B cell (primary cell): Measurements from ENCODE around the gene SPOCK3. TPM values are rescaled to one million over a fixed set of nuclear protein-coding genes. Genes with fewer than 3 reads are reported as not detected.

Source experiments
- ATAC-seq: fragments of 200-7000 bp; cut with Tn5 transposase; one replicate; pipeline ENCODE4 v1.10.0; 2021; ENCODE audit warnings: low read depth, mild to moderate bottlenecking, moderate number of reproducible peaks, moderate library complexity
- CTCF ChIA-PET: fragments of 350-600 bp; sonication (Branson Sonifier 250); formaldehyde crosslinking; loops from one replicate; lab custom pipeline; 2021; ENCODE audit warnings: antibody characterized with exemption, inconsistent platforms; lab: Charles Lee
- POLR2A ChIA-PET: fragments of 350-600 bp; sonication (Branson Sonifier 250); formaldehyde crosslinking; loops from one replicate; lab custom pipeline; 2021; ENCODE audit warnings: antibody characterized with exemption; lab: Charles Lee
- DNase-seq: peaks from one replicate; pipeline ENCODE4 v3.0.0; 2013
- H2AFZ ChIP-seq: 2 replicates; pipeline ENCODE4 v1.6.1; 2012; ENCODE audit warnings: mild to moderate bottlenecking, low read depth, low read length; ENCODE audit not compliant: insufficient read depth, poor library complexity, severe bottlenecking
- H3K27ac ChIP-seq, 2 donors: 1 replicate in 1 of 2; 2 replicates in 1 of 2; pipeline ENCODE4 v1.5.1; 2012 to 2013; ENCODE audit warnings: low read length in 2 of 2, mild to moderate bottlenecking in 2 of 2, moderate library complexity in 1 of 2
- H3K27me3 ChIP-seq, 4 experiments: fragments of 200-600 bp in 1 of 4; sonication (generic) in 1 of 4; replicated peaks in 1 of 4; 1 replicate in 2 of 4; 2 replicates in 2 of 4; pipeline versions ENCODE4 v1.6.1 to v1.7.0; 2013 to 2016; ENCODE audit warnings: low read length in 3 of 4, mild to moderate bottlenecking in 2 of 4, mixed read lengths in 1 of 4, moderate library complexity in 1 of 4; ENCODE audit not compliant: insufficient read depth in 4 of 4, control insufficient read depth in 3 of 4; ENCODE audit errors: control extremely low read depth in 1 of 4
- H3K36me3 ChIP-seq, 2 experiments: replicated peaks in 1 of 2; 1 replicate in 1 of 2; 2 replicates in 1 of 2; pipeline versions ENCODE4 v1.6.1 to v1.7.1; 2013; ENCODE audit warnings: low read length in 1 of 2; ENCODE audit not compliant: insufficient read depth in 2 of 2, control insufficient read depth in 1 of 2; ENCODE audit errors: control extremely low read depth in 1 of 2, extremely low read depth in 1 of 2
- H3K4me1 ChIP-seq, 2 donors: fragments of 200-600 bp in 1 of 2; sonication (generic) in 1 of 2; 1 replicate in 1 of 2; 2 replicates in 1 of 2; pipeline versions ENCODE4 v1.5.1 to v1.6.1; 2013 to 2017; ENCODE audit warnings: low read length in 2 of 2; ENCODE audit not compliant: control insufficient read depth in 2 of 2, insufficient read depth in 2 of 2
- H3K4me2 ChIP-seq: replicated peaks from 2 replicates; pipeline ENCODE3; 2012; ENCODE audit warnings: mild to moderate bottlenecking, low read depth, low read length; ENCODE audit not compliant: poor library complexity, severe bottlenecking
- H3K4me3 ChIP-seq, 5 experiments: fragments of 200-600 bp in 1 of 5; sonication (generic) in 1 of 5; 1 replicate in 3 of 5; 2 replicates in 2 of 5; pipeline versions ENCODE4 v1.5.1 to v1.7.0; 2011 to 2016; ENCODE audit warnings: low read length in 4 of 5, mild to moderate bottlenecking in 4 of 5, low read depth in 2 of 5, control low read depth in 1 of 5, moderate library complexity in 1 of 5; ENCODE audit not compliant: insufficient read depth in 1 of 5; ENCODE audit errors: control extremely low read depth in 1 of 5, extremely low read depth in 1 of 5
- H3K79me2 ChIP-seq: fragments of 200-600 bp; sonication (generic); one replicate; pipeline ENCODE4 v1.6.0; 2016; ENCODE audit warnings: low read length; ENCODE audit not compliant: control insufficient read depth, insufficient read depth
- H3K9ac ChIP-seq: fragments of 200-600 bp; sonication (generic); 2 replicates; pipeline ENCODE4 v1.6.1; 2017; ENCODE audit warnings: mild to moderate bottlenecking, low read length, moderate library complexity
- H3K9me3 ChIP-seq, 3 donors: one replicate each; pipeline versions ENCODE4 v1.6.1 to v1.7.1; 2013; ENCODE audit warnings: low read length in 2 of 3; ENCODE audit not compliant: control insufficient read depth in 2 of 3, insufficient read depth in 1 of 3; ENCODE audit errors: control extremely low read depth in 1 of 3
- H4K20me1 ChIP-seq: 2 replicates; pipeline ENCODE4 v1.6.0; 2012; ENCODE audit warnings: mild to moderate bottlenecking, low read length; ENCODE audit not compliant: insufficient read depth, control insufficient read depth, poor library complexity, severe bottlenecking
- H3K27ac Mint-ChIP-seq: one replicate; pipeline ENCODE4 v1.8.0; 2021; ENCODE audit warnings: mixed read lengths
- H3K27me3 Mint-ChIP-seq: one replicate; pipeline ENCODE4 v1.8.0; 2021; ENCODE audit warnings: mixed read lengths
- H3K4me1 Mint-ChIP-seq: one replicate; pipeline ENCODE4 v1.8.0; 2021; ENCODE audit warnings: mixed read lengths
- H3K4me3 Mint-ChIP-seq: one replicate; pipeline ENCODE4 v1.8.0; 2021; ENCODE audit warnings: mixed read lengths
- H3K9me3 Mint-ChIP-seq: one replicate; pipeline ENCODE4 v1.8.0; 2022; ENCODE audit warnings: mixed read lengths; ENCODE audit not compliant: insufficient read depth
- CTCF ChIP-seq: fragments of 200-600 bp; IDR thresholded peaks from one replicate; pipeline ENCODE4 v1.8.0; 2022; ENCODE audit warnings: antibody characterized with exemption, mild to moderate bottlenecking
- EZH2 ChIP-seq: IDR thresholded peaks from 2 replicates; pipeline ENCODE4 v1.6.1; 2012; ENCODE audit warnings: borderline replicate concordance, low read depth, mild to moderate bottlenecking, moderate library complexity, low read length; ENCODE audit not compliant: insufficient read depth, poor library complexity, severe bottlenecking
- WGBS: methylation state at CpG from one replicate; pipeline ENCODE4 v1.1.5; 2013; ENCODE audit warnings: missing lambda C conversion rate; ENCODE audit not compliant: insufficient coverage; 5-methylcytosine and 5-hydroxymethylcytosine counted together
- intact Hi-C: fragments of 100-400 bp; cut with micrococcal nuclease; formaldehyde crosslinking; loops from one replicate; pipeline ENCODE4 v1.10.0; 2022
- polyA plus RNA-seq: library from polyadenylated mRNA; depleted of rRNA; stranded (reverse); fragments of >200 nt; gene quantifications from 2 replicates; pipeline ENCODE4 v1.2.3, GENCODE V29; 2012
- total RNA-seq, 2 donors: library from RNA; stranded (reverse); fragments of 120-200 nt in 1 of 2; gene quantifications; 1 replicate in 1 of 2; 2 replicates in 1 of 2; pipeline versions ENCODE4 v1.2.3 to v1.2.4, GENCODE V29; 2013 to 2022

Gene SPOCK3
- total and polyA plus RNA-seq, 2 donors (not counting 1 experiment from before 2014, with no cell fraction given) = not detected

DNA sequence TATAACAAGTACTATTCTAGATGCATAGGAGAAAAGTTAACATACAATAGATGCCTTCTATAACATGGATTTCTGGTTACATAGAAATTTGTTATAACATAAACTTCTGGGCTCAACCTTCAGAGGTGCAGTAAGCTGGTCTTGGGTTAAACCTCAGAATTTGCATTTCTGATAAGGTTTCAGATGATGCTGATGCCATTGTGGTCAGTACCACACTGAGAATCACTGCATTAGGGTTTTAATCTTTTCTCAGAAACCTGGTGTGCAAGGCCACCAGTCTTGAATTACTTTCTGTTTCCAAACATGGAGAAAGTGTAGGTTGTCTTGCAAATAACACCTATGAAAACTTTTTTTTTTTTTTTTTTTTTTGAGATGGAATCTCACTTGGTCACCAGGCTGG, 146.2 kb downstream of the SPOCK3 start:
- no peaks in the 10 kb centered on the region for H4K20me1 ChIP-seq

DNA sequence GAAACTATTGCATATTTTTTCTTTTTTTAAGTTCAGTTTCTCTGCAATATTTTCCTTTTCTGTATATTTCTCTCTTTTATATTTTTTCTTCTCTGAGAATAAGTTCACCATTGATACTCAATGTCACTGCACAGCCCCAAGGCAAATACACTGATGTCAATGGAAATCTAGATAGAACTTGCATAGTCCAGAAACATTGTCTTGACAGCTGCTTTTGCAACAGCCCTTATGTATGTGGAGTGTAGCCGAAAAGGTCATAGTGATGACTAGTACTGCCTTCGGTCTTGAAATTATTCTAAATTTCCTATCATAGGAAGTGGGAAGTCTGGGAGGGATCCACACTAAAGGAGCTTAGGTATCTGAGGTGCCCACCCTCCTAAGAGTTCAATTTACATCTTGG, 150.0 kb downstream of the SPOCK3 start:
- CTCF ChIA-PET = no interaction called here
- no peak for TF ChIP-seq CTCF
- no peak for TF ChIP-seq EZH2
- no peaks in the 10 kb centered on the region for H3K4me1 ChIP-seq
- H3K4me3 Mint-ChIP-seq = no peak overlapping the region
- H3K4me2 ChIP-seq = no peak overlapping the region
- no peak overlapping the region for H3K27ac ChIP-seq
- POLR2A ChIA-PET = no interaction called here
- intact Hi-C loops = no loop called here
- no peaks in the 10 kb centered on the region for H3K4me1 Mint-ChIP-seq
- H4K20me1 ChIP-seq = no peaks in the 10 kb centered on the region
- no peaks in the 10 kb centered on the region for H3K27me3 Mint-ChIP-seq
- H3K9me3 Mint-ChIP-seq = no peaks in the 10 kb centered on the region
- no peak overlapping the region for H2AFZ ChIP-seq
- WGBS = no CpG with 5 or more reads among the region's 2 CpGs
- ATAC-seq (no peak), DNase-seq (no peak)
- H3K27ac Mint-ChIP-seq = no peak overlapping the region
- no peaks in the 10 kb centered on the region for H3K79me2 ChIP-seq
- no peaks in the 10 kb centered on the region for H3K36me3 ChIP-seq
- H3K9ac ChIP-seq = no peak overlapping the region
- no peaks in the 10 kb centered on the region for H3K9me3 ChIP-seq
- no peak overlapping the region for H3K4me3 ChIP-seq
- no peaks in the 10 kb centered on the region for H3K27me3 ChIP-seq

More for the DNA sequence above, 146.2 kb downstream of the SPOCK3 start:
- Histone ChIP-seq H3K27ac (no peak overlapping the region), H3K9me3 (peaks cover 0 to 3% (median 0%) of the 10 kb centered on the region in 3 donors), H3K4me2 (no peak overlapping the region), H3K79me2 (no peaks in the 10 kb centered on the region), H3K36me3 (no peaks in the 10 kb centered on the region), H3K4me1 (no peaks in the 10 kb centered on the region), H3K27me3 (no peaks in the 10 kb centered on the region), H2AFZ (no peak overlapping the region), H3K9ac (no peak overlapping the region), H3K4me3 (no peak overlapping the region)
- no peaks in the 10 kb centered on the region for H3K27me3 Mint-ChIP-seq
- intact Hi-C loops = no loop called here
- ATAC-seq (no peak), DNase-seq (no peak)
- CTCF ChIA-PET = no interaction called here
- H3K27ac Mint-ChIP-seq = no peak overlapping the region
- H3K9me3 Mint-ChIP-seq = no peaks in the 10 kb centered on the region
- H3K4me3 Mint-ChIP-seq = no peak overlapping the region
- POLR2A ChIA-PET = no interaction called here
- H3K4me1 Mint-ChIP-seq = no peaks in the 10 kb centered on the region
- TF ChIP-seq CTCF = no peak
- TF ChIP-seq EZH2 = no peak
